OCI-LY3 (cell line): Measurements from ENCODE around the gene KIF23.

ENCODE experiments used
- CTCF ChIP-seq: fragments of 200-600, 300-600 bp; sonication (generic); IDR thresholded peaks from 2 replicates; pipeline ENCODE4 v1.5.1; 2014; ENCODE audit warnings: antibody characterized with exemption, low read length, low read depth
- EZH2phosphoT487 ChIP-seq: fragments of 200-600 bp; shearing (Covaris generic); IDR thresholded peaks from 2 replicates; pipeline ENCODE4 v1.6.1; 2018; ENCODE audit warnings: antibody characterized with exemption, mixed run types, low read depth

DNA sequence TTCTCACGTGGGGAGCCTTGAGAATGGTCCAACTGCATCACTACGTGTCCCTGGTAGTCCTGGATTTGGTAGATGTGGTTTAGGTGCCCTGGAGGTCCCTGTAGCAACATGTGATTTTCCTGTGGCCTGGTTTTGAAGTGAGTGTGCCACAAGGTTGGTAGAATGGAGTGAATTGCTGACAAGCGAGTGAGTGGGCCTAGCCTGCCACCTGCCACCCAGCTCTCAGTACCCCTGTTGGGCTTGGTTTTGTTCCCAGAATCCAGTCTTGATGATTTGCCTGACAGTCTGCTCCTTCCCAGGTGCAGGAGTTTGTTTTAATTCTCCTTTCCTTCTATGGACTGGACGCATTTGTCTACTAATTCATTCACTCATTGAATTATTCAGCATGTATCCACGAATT, 57.9 kb downstream of the KIF23 start:
- TF ChIP-seq CTCF (no peak), EZH2phosphoT487 (no peak)
